B cell (primary cell): Measurements from ENCODE around the gene ZNF804A. TPM values are rescaled to one million over a fixed set of nuclear protein-coding genes. Genes with fewer than 3 reads are reported as not detected.

ENCODE experiments used
- ATAC-seq: fragments of 200-7000 bp; cut with Tn5 transposase; one replicate; pipeline ENCODE4 v1.10.0; 2021; ENCODE audit warnings: low read depth, mild to moderate bottlenecking, moderate number of reproducible peaks, moderate library complexity
- CTCF ChIA-PET: fragments of 350-600 bp; sonication (Branson Sonifier 250); formaldehyde crosslinking; loops from one replicate; lab custom pipeline; 2021; ENCODE audit warnings: antibody characterized with exemption, inconsistent platforms; lab: Charles Lee
- POLR2A ChIA-PET: fragments of 350-600 bp; sonication (Branson Sonifier 250); formaldehyde crosslinking; loops from one replicate; lab custom pipeline; 2021; ENCODE audit warnings: antibody characterized with exemption; lab: Charles Lee
- DNase-seq: peaks from one replicate; pipeline ENCODE4 v3.0.0; 2013
- H2AFZ ChIP-seq: 2 replicates; pipeline ENCODE4 v1.6.1; 2012; ENCODE audit warnings: mild to moderate bottlenecking, low read depth, low read length; ENCODE audit not compliant: insufficient read depth, poor library complexity, severe bottlenecking
- H3K27ac ChIP-seq, 2 donors: 1 replicate in 1 of 2; 2 replicates in 1 of 2; pipeline ENCODE4 v1.5.1; 2012 to 2013; ENCODE audit warnings: low read length in 2 of 2, mild to moderate bottlenecking in 2 of 2, moderate library complexity in 1 of 2
- H3K27me3 ChIP-seq, 4 experiments: fragments of 200-600 bp in 1 of 4; sonication (generic) in 1 of 4; replicated peaks in 1 of 4; 1 replicate in 2 of 4; 2 replicates in 2 of 4; pipeline versions ENCODE4 v1.6.1 to v1.7.0; 2013 to 2016; ENCODE audit warnings: low read length in 3 of 4, mild to moderate bottlenecking in 2 of 4, mixed read lengths in 1 of 4, moderate library complexity in 1 of 4; ENCODE audit not compliant: insufficient read depth in 4 of 4, control insufficient read depth in 3 of 4; ENCODE audit errors: control extremely low read depth in 1 of 4
- H3K36me3 ChIP-seq, 2 experiments: replicated peaks in 1 of 2; 1 replicate in 1 of 2; 2 replicates in 1 of 2; pipeline versions ENCODE4 v1.6.1 to v1.7.1; 2013; ENCODE audit warnings: low read length in 1 of 2; ENCODE audit not compliant: insufficient read depth in 2 of 2, control insufficient read depth in 1 of 2; ENCODE audit errors: control extremely low read depth in 1 of 2, extremely low read depth in 1 of 2
- H3K4me1 ChIP-seq, 2 donors: fragments of 200-600 bp in 1 of 2; sonication (generic) in 1 of 2; 1 replicate in 1 of 2; 2 replicates in 1 of 2; pipeline versions ENCODE4 v1.5.1 to v1.6.1; 2013 to 2017; ENCODE audit warnings: low read length in 2 of 2; ENCODE audit not compliant: control insufficient read depth in 2 of 2, insufficient read depth in 2 of 2
- H3K4me2 ChIP-seq: replicated peaks from 2 replicates; pipeline ENCODE3; 2012; ENCODE audit warnings: mild to moderate bottlenecking, low read depth, low read length; ENCODE audit not compliant: poor library complexity, severe bottlenecking
- H3K4me3 ChIP-seq, 5 experiments: fragments of 200-600 bp in 1 of 5; sonication (generic) in 1 of 5; 1 replicate in 3 of 5; 2 replicates in 2 of 5; pipeline versions ENCODE4 v1.5.1 to v1.7.0; 2011 to 2016; ENCODE audit warnings: low read length in 4 of 5, mild to moderate bottlenecking in 4 of 5, low read depth in 2 of 5, control low read depth in 1 of 5, moderate library complexity in 1 of 5; ENCODE audit not compliant: insufficient read depth in 1 of 5; ENCODE audit errors: control extremely low read depth in 1 of 5, extremely low read depth in 1 of 5
- H3K79me2 ChIP-seq: fragments of 200-600 bp; sonication (generic); one replicate; pipeline ENCODE4 v1.6.0; 2016; ENCODE audit warnings: low read length; ENCODE audit not compliant: control insufficient read depth, insufficient read depth
- H3K9ac ChIP-seq: fragments of 200-600 bp; sonication (generic); 2 replicates; pipeline ENCODE4 v1.6.1; 2017; ENCODE audit warnings: mild to moderate bottlenecking, low read length, moderate library complexity
- H3K9me3 ChIP-seq, 3 donors: one replicate each; pipeline versions ENCODE4 v1.6.1 to v1.7.1; 2013; ENCODE audit warnings: low read length in 2 of 3; ENCODE audit not compliant: control insufficient read depth in 2 of 3, insufficient read depth in 1 of 3; ENCODE audit errors: control extremely low read depth in 1 of 3
- H4K20me1 ChIP-seq: 2 replicates; pipeline ENCODE4 v1.6.0; 2012; ENCODE audit warnings: mild to moderate bottlenecking, low read length; ENCODE audit not compliant: insufficient read depth, control insufficient read depth, poor library complexity, severe bottlenecking
- H3K27ac Mint-ChIP-seq: one replicate; pipeline ENCODE4 v1.8.0; 2021; ENCODE audit warnings: mixed read lengths
- H3K27me3 Mint-ChIP-seq: one replicate; pipeline ENCODE4 v1.8.0; 2021; ENCODE audit warnings: mixed read lengths
- H3K4me1 Mint-ChIP-seq: one replicate; pipeline ENCODE4 v1.8.0; 2021; ENCODE audit warnings: mixed read lengths
- H3K4me3 Mint-ChIP-seq: one replicate; pipeline ENCODE4 v1.8.0; 2021; ENCODE audit warnings: mixed read lengths
- H3K9me3 Mint-ChIP-seq: one replicate; pipeline ENCODE4 v1.8.0; 2022; ENCODE audit warnings: mixed read lengths; ENCODE audit not compliant: insufficient read depth
- EZH2 ChIP-seq: IDR thresholded peaks from 2 replicates; pipeline ENCODE4 v1.6.1; 2012; ENCODE audit warnings: borderline replicate concordance, low read depth, mild to moderate bottlenecking, moderate library complexity, low read length; ENCODE audit not compliant: insufficient read depth, poor library complexity, severe bottlenecking
- WGBS: methylation state at CpG from one replicate; pipeline ENCODE4 v1.1.5; 2013; ENCODE audit warnings: missing lambda C conversion rate; ENCODE audit not compliant: insufficient coverage; 5-methylcytosine and 5-hydroxymethylcytosine counted together
- intact Hi-C: fragments of 100-400 bp; cut with micrococcal nuclease; formaldehyde crosslinking; loops from one replicate; pipeline ENCODE4 v1.10.0; 2022
- polyA plus RNA-seq: library from polyadenylated mRNA; depleted of rRNA; stranded (reverse); fragments of >200 nt; gene quantifications from 2 replicates; pipeline ENCODE4 v1.2.3, GENCODE V29; 2012
- total RNA-seq, 2 donors: library from RNA; stranded (reverse); fragments of 120-200 nt in 1 of 2; gene quantifications; 1 replicate in 1 of 2; 2 replicates in 1 of 2; pipeline versions ENCODE4 v1.2.3 to v1.2.4, GENCODE V29; 2013 to 2022
- TF ChIP-seq, protein P1 (sequence below): fragments of 200-600 bp; IDR thresholded peaks from one replicate; pipeline ENCODE4 v1.8.0; 2022; ENCODE audit warnings: antibody characterized with exemption, mild to moderate bottlenecking

Gene ZNF804A
- total and polyA plus RNA-seq, 2 donors (not counting 1 experiment from before 2014, with no cell fraction given): 1.2 to 2.4 TPM

DNA sequence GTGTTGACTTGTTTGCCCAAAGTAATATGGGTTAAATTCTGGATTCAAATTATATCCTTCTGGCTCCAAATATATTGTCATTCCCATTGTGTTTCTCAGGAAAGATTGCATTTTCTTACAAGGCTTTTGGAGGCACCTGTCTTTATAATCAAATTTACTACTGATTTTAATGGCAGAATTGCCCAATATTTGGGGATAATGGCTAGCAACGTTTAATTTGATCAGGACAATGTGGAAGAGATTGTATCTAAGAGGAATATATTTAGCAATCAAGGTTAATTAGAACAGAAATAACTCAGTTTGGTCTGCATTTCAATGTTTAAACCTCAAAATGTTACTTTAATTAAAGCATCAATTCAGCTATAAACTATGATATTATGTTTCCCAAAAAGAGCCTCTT, 41.7 kb upstream of the ZNF804A start:
- H3K27me3 ChIP-seq: no peaks in the 10 kb centered on the region
- H3K27ac ChIP-seq: no peak overlapping the region
- no peaks in the 10 kb centered on the region for H3K4me1 ChIP-seq
- no peaks in the 10 kb centered on the region for H3K27me3 Mint-ChIP-seq
- no peak overlapping the region for H3K4me3 Mint-ChIP-seq
- no peaks in the 10 kb centered on the region for H4K20me1 ChIP-seq
- no peak overlapping the region for H3K27ac Mint-ChIP-seq
- DNase-seq (no peak), ATAC-seq (no peak)
- POLR2A ChIA-PET: no interaction called here
- no peak overlapping the region for H3K9ac ChIP-seq
- H3K4me1 Mint-ChIP-seq: no peaks in the 10 kb centered on the region
- no peaks in the 10 kb centered on the region for H3K36me3 ChIP-seq
- no peak for TF ChIP-seq EZH2
- TF ChIP-seq, protein P1, sequence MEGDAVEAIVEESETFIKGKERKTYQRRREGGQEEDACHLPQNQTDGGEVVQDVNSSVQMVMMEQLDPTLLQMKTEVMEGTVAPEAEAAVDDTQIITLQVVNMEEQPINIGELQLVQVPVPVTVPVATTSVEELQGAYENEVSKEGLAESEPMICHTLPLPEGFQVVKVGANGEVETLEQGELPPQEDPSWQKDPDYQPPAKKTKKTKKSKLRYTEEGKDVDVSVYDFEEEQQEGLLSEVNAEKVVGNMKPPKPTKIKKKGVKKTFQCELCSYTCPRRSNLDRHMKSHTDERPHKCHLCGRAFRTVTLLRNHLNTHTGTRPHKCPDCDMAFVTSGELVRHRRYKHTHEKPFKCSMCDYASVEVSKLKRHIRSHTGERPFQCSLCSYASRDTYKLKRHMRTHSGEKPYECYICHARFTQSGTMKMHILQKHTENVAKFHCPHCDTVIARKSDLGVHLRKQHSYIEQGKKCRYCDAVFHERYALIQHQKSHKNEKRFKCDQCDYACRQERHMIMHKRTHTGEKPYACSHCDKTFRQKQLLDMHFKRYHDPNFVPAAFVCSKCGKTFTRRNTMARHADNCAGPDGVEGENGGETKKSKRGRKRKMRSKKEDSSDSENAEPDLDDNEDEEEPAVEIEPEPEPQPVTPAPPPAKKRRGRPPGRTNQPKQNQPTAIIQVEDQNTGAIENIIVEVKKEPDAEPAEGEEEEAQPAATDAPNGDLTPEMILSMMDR: no peak
- H3K9me3 ChIP-seq: peaks cover 0 to 10% (median 0%) of the 10 kb centered on the region in 3 donors
- H3K9me3 Mint-ChIP-seq: no peaks in the 10 kb centered on the region
- CTCF ChIA-PET: no interaction called here
- no peak overlapping the region for H3K4me3 ChIP-seq
- WGBS: no CpG with 5 or more reads among the region's 1 CpG
- H3K79me2 ChIP-seq: no peaks in the 10 kb centered on the region
- no peak overlapping the region for H3K4me2 ChIP-seq
- intact Hi-C loops: no loop called here
- H2AFZ ChIP-seq: no peak overlapping the region

DNA sequence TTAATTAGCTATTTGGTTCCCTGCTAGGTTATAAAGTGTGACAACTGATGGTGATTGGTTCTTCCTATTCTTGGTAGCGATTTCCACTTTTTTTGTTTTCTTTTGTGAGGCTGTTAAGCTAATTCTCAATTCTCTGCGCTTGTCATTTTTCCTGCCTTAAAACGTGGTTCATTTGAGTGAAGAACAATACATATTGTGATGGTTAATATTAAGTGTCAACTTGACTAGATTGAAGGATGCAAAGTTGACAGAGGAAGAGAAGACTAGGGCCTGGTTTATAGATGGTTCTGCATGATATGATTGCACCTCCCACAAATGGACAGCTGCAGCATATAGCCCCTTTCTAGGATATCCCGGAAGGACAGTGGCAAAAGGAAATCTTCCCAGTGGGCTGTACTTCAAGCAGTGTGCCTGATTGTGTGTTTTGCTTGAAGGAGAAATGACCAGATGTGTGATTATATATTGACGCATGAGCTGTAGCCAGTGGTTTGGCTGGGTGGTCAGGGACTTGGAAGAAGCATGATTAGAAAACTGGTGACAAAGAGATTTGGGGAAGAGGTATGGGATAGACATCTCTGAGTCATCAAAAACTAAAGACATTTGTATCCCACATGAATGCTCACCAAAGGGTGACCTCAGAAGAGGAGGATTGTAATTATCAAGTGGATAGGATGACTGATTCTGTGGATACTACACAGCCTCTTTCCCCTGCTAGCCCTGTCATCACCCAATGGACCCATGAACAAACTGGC, 39.4 kb upstream of the ZNF804A start:
- Mint-ChIP-seq H3K4me1 (no peaks in the 10 kb centered on the region), H3K27me3 (no peaks in the 10 kb centered on the region), H3K4me3 (no peak overlapping the region), H3K27ac (no peak overlapping the region), H3K9me3 (peaks cover 2% of the 10 kb centered on the region)
- Histone ChIP-seq H3K9ac (no peak overlapping the region), H3K36me3 (no peaks in the 10 kb centered on the region), H3K27me3 (no peaks in the 10 kb centered on the region), H3K79me2 (no peaks in the 10 kb centered on the region), H3K4me1 (no peaks in the 10 kb centered on the region), H3K9me3 (peaks cover 0 to 10% (median 0%) of the 10 kb centered on the region in 3 donors), H2AFZ (no peak overlapping the region), H3K27ac (no peak overlapping the region), H4K20me1 (no peaks in the 10 kb centered on the region), H3K4me3 (no peak overlapping the region), H3K4me2 (no peak overlapping the region)
- ChIA-PET CTCF (no interaction called here), POLR2A (no interaction called here)
- DNase-seq (no peak), ATAC-seq (no peak)
- intact Hi-C loops: no loop called here
- TF ChIP-seq EZH2: no peak
- TF ChIP-seq, protein P1: no peak
- 80% methylated on average over 4 of the region's 5 CpGs for WGBS
